Calu3 (cell line): ENCODE measurements around the gene DYRK1A. TPM values are rescaled to one million over a fixed set of nuclear protein-coding genes. Genes with fewer than 3 reads are reported as not detected.
"Not testable (repeated sequence)": the region's sequence is repeated elsewhere in the genome, so short reads cannot be mapped to it uniquely, and the experiment has no call there.

Experiments used
- BruUV-seq: library from RNA; stranded (reverse); fragments of 400-500 nt; replicated peaks from 2 replicates; lab custom pipeline; 2021; lab: Mats Ljungman, UMichigan
- CTCF ChIA-PET: fragments of 300-600 bp; sonication (Branson Sonifier 250); formaldehyde crosslinking; loops from one replicate; lab custom pipeline; 2022; ENCODE audit warnings: antibody characterized with exemption; lab: Charles Lee
- DNase-seq: peaks from one replicate; pipeline ENCODE4 v3.0.0; 2022
- H3K27ac Mint-ChIP-seq: one replicate; pipeline ENCODE4 v1.8.0; 2022; ENCODE audit warnings: mixed read lengths; ENCODE audit not compliant: unreplicated experiment
- H3K27me3 Mint-ChIP-seq: one replicate; pipeline ENCODE4 v1.8.0; 2022; ENCODE audit warnings: mixed read lengths; ENCODE audit not compliant: unreplicated experiment
- H3K36me3 Mint-ChIP-seq: one replicate; pipeline ENCODE4 v1.8.0; 2022; ENCODE audit warnings: mild to moderate bottlenecking, moderate library complexity, mixed read lengths; ENCODE audit not compliant: insufficient read depth, unreplicated experiment
- H3K4me1 Mint-ChIP-seq: one replicate; pipeline ENCODE4 v1.8.0; 2022; ENCODE audit warnings: mild to moderate bottlenecking, low read depth, mixed read lengths; ENCODE audit not compliant: unreplicated experiment
- H3K4me3 Mint-ChIP-seq: one replicate; pipeline ENCODE4 v1.8.0; 2022; ENCODE audit warnings: mild to moderate bottlenecking, low read depth, moderate library complexity, mixed read lengths; ENCODE audit not compliant: unreplicated experiment
- H3K9me3 Mint-ChIP-seq: one replicate; pipeline ENCODE4 v1.8.0; 2022; ENCODE audit warnings: low read depth, mixed read lengths; ENCODE audit not compliant: unreplicated experiment
- intact Hi-C: fragments of 100-400 bp; cut with micrococcal nuclease; formaldehyde crosslinking; loops from one replicate; pipeline ENCODE4 v1.10.0; 2022; ENCODE audit not compliant: unreplicated experiment
- total RNA-seq: library from RNA; stranded (reverse); gene quantifications from 2 replicates; pipeline ENCODE4 v1.2.3, GENCODE V29; 2022
- TF ChIP-seq, protein P1 (sequence below): fragments of 200-600 bp; IDR thresholded peaks from one replicate; pipeline ENCODE4 v1.8.0; 2022; ENCODE audit warnings: antibody characterized with exemption; ENCODE audit not compliant: unreplicated experiment

Gene DYRK1A
- total RNA-seq, 1 experiment from 2014 or later: 45.4 TPM

DNA sequence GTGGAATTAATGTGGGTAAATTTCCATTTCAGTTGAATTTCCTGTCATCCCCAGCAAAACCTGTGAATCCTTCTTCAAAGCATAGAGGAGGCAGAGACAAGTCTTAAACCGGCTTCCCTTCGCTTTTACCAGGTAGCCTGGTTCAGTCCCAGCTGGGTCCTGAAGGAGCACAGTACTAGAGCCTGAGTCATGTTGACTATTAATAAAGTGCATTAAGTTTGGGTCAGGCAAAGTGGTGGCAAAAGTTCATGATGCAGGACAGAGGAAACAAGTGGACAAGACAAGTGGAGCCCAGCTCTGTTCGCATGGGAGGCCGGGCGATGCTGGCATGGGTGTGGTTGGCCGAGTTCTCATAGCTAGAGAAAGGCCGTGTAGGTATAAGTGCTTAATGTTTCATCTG lies 150.4 kb downstream of the DYRK1A start:
- TF ChIP-seq, protein P1, sequence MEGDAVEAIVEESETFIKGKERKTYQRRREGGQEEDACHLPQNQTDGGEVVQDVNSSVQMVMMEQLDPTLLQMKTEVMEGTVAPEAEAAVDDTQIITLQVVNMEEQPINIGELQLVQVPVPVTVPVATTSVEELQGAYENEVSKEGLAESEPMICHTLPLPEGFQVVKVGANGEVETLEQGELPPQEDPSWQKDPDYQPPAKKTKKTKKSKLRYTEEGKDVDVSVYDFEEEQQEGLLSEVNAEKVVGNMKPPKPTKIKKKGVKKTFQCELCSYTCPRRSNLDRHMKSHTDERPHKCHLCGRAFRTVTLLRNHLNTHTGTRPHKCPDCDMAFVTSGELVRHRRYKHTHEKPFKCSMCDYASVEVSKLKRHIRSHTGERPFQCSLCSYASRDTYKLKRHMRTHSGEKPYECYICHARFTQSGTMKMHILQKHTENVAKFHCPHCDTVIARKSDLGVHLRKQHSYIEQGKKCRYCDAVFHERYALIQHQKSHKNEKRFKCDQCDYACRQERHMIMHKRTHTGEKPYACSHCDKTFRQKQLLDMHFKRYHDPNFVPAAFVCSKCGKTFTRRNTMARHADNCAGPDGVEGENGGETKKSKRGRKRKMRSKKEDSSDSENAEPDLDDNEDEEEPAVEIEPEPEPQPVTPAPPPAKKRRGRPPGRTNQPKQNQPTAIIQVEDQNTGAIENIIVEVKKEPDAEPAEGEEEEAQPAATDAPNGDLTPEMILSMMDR: no peak
- CTCF ChIA-PET: no interaction called here
- no TSS peak for BruUV-seq
- H3K27me3 Mint-ChIP-seq: no peaks in the 10 kb centered on the region
- H3K4me3 Mint-ChIP-seq: no peak overlapping the region
- H3K36me3 Mint-ChIP-seq: peaks cover 34% of the 10 kb centered on the region
- no peak overlapping the region for H3K27ac Mint-ChIP-seq
- H3K4me1 Mint-ChIP-seq: no peaks in the 10 kb centered on the region
- DNase-seq: no peak
- H3K9me3 Mint-ChIP-seq: no peaks in the 10 kb centered on the region
- intact Hi-C loops: no loop called here

GRCh38 chr21:37520801-37521200 lies 154.2 kb downstream of the DYRK1A start:
- DNase-seq: no peak
- BruUV-seq: no TSS peak
- CTCF ChIA-PET: no interaction called here
- Mint-ChIP-seq H3K4me1 (no peaks in the 10 kb centered on the region), H3K27me3 (no peaks in the 10 kb centered on the region), H3K27ac (no peak overlapping the region), H3K36me3 (peaks cover 31% of the 10 kb centered on the region), H3K9me3 (no peaks in the 10 kb centered on the region), H3K4me3 (no peak overlapping the region)
- intact Hi-C loops: no loop called here
- TF ChIP-seq, protein P1: no peak

DNA sequence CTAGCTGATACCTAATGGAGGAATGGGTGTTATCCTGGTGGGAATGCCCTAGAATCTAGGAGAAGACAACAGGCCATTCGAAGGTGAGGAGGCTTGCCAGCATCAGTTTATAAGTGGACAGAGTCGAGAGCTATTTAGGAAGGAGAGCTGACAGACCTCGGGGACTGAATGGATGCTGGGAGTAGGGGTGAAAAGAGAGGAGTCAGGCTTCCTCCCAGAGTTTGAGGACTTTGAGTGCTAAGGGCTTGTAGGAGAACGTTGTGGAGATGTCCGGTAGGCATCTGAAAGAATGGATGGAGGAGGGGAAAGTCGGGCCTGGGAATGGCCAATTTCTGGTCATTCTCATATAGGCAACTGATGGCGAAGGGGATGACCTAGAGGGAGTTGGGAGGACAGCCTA lies 155.1 kb downstream of the DYRK1A start:
- peaks cover 27% of the 10 kb centered on the region for H3K36me3 Mint-ChIP-seq
- intact Hi-C loops: no loop called here
- H3K4me1 Mint-ChIP-seq: no peaks in the 10 kb centered on the region
- TF ChIP-seq, protein P1: no peak
- no peak overlapping the region for H3K27ac Mint-ChIP-seq
- no TSS peak for BruUV-seq
- H3K27me3 Mint-ChIP-seq: no peaks in the 10 kb centered on the region
- CTCF ChIA-PET: no interaction called here
- DNase-seq: no peak
- no peaks in the 10 kb centered on the region for H3K9me3 Mint-ChIP-seq
- H3K4me3 Mint-ChIP-seq: no peak overlapping the region

DNA sequence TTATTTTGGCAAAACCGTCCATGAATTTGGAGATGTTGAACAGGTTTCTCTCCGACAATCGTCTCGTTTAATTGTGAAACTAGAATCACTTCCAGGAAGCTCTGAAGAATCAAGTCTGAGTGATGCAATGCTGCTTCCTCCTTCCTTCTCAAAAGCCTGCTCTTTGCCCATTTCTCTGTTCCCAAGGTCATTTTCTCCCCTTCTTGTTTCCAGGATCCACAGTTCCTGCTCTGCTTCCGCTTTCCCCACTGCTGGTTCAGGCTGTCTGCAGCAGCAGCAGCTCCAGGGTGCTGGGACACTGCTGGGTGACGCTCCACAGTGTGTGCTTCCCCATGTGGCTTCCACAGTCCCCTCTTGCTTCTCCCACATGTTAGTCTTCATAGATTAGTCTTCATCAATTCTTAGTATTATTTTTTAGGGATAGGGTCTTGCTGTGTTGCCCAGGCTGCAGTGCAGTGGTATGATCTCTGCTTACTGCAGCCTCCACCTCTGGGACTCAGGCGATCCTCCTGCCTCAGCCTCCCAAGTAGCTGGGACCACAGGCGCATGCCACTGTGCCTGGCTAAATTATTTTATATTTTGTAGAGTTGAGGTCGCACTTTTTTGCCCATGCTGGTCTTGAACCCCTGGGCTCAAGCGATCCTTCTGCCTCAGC lies 156.2 kb downstream of the DYRK1A start:
- Mint-ChIP-seq H3K27me3 (no peaks in the 10 kb centered on the region), H3K9me3 (no peaks in the 10 kb centered on the region), H3K4me3 (no peak overlapping the region), H3K4me1 (no peaks in the 10 kb centered on the region), H3K27ac (no peak overlapping the region), H3K36me3 (peaks cover 17% of the 10 kb centered on the region)
- BruUV-seq: no TSS peak
- intact Hi-C loops: no loop called here
- CTCF ChIA-PET: no interaction called here
- no peak for DNase-seq
- TF ChIP-seq, protein P1: no peak

GRCh38 chr21:37524944-37525343 lies 158.4 kb downstream of the DYRK1A start:
- BruUV-seq, DNase-seq, H3K27ac Mint-ChIP-seq, intact Hi-C loops, H3K27me3 Mint-ChIP-seq, H3K9me3 Mint-ChIP-seq, CTCF ChIA-PET, H3K4me1 Mint-ChIP-seq, H3K36me3 Mint-ChIP-seq, H3K4me3 Mint-ChIP-seq: not testable (repeated sequence)
